Progenitor cell of endocrine pancreas (in vitro differentiated cells): ENCODE results near the gene TIE1. TPM values are rescaled to one million over a fixed set of nuclear protein-coding genes. Genes with fewer than 3 reads are reported as not detected.

ENCODE experiments used
- DNase-seq: peaks from one replicate; pipeline ENCODE4 v3.0.0; 2021; ENCODE audit warnings: low spot score; ENCODE audit not compliant: unreplicated experiment
- H3K27ac Mint-ChIP-seq: 2 replicates; pipeline ENCODE4 v1.8.0; 2021; ENCODE audit warnings: mild to moderate bottlenecking, moderate library complexity, mixed read lengths
- H3K27me3 Mint-ChIP-seq: 2 replicates; pipeline ENCODE4 v1.8.0; 2021; ENCODE audit warnings: mixed read lengths
- H3K36me3 Mint-ChIP-seq: 2 replicates; pipeline ENCODE4 v1.8.0; 2022; ENCODE audit warnings: mixed read lengths; ENCODE audit not compliant: insufficient read depth
- H3K4me1 Mint-ChIP-seq: 2 replicates; pipeline ENCODE4 v1.8.0; 2021; ENCODE audit warnings: low read depth, mixed read lengths
- H3K4me3 Mint-ChIP-seq: 2 replicates; pipeline ENCODE4 v1.8.0; 2021; ENCODE audit warnings: low read depth, mild to moderate bottlenecking, moderate library complexity, mixed read lengths
- H3K9me3 Mint-ChIP-seq: 2 replicates; pipeline ENCODE4 v1.8.0; 2021; ENCODE audit warnings: low read depth, mixed read lengths
- total RNA-seq: library from RNA; stranded (reverse); gene quantifications from 2 replicates; pipeline ENCODE4 v1.2.1, GENCODE V29; 2021
- TF ChIP-seq, protein P1 (sequence below): fragments of 200-600 bp; sonication (generic); IDR thresholded peaks from one replicate; pipeline ENCODE4 v1.5.0; 2021; ENCODE audit warnings: antibody characterized with exemption, mild to moderate bottlenecking; ENCODE audit not compliant: unreplicated experiment

The TIE1 gene
- total RNA-seq, 1 donor from 2014 or later, result 1.2 TPM

DNA sequence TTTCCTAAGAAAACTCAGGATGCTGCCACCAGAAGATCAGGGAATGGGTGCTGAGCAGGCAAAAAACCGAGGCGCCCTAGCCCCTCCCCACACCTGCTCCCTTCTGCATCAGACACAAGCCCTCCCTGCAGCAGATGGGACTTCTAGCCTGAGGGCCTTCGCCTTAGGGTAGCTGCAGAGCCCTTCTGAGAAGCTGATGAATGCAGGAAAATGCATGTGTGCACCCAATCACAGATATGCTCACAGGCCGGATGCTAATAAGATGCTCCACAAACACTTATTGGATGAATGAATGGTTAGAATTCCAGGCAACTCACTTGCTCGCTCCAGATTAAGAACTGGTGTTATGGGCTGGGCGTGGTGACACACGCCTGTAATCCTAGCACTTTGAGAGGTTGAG is 8.6 kb upstream of the TIE1 start:
- H3K36me3 Mint-ChIP-seq, result no peaks in the 10 kb centered on the region
- no peak overlapping the region for H3K4me3 Mint-ChIP-seq
- no peaks in the 10 kb centered on the region for H3K9me3 Mint-ChIP-seq
- H3K27ac Mint-ChIP-seq, result peak overlapping the region; percentile 16
- TF ChIP-seq, protein P1, sequence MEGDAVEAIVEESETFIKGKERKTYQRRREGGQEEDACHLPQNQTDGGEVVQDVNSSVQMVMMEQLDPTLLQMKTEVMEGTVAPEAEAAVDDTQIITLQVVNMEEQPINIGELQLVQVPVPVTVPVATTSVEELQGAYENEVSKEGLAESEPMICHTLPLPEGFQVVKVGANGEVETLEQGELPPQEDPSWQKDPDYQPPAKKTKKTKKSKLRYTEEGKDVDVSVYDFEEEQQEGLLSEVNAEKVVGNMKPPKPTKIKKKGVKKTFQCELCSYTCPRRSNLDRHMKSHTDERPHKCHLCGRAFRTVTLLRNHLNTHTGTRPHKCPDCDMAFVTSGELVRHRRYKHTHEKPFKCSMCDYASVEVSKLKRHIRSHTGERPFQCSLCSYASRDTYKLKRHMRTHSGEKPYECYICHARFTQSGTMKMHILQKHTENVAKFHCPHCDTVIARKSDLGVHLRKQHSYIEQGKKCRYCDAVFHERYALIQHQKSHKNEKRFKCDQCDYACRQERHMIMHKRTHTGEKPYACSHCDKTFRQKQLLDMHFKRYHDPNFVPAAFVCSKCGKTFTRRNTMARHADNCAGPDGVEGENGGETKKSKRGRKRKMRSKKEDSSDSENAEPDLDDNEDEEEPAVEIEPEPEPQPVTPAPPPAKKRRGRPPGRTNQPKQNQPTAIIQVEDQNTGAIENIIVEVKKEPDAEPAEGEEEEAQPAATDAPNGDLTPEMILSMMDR, result no peak
- H3K4me1 Mint-ChIP-seq, result peaks cover 26% of the 10 kb centered on the region
- no peaks in the 10 kb centered on the region for H3K27me3 Mint-ChIP-seq
- no peak for DNase-seq

DNA sequence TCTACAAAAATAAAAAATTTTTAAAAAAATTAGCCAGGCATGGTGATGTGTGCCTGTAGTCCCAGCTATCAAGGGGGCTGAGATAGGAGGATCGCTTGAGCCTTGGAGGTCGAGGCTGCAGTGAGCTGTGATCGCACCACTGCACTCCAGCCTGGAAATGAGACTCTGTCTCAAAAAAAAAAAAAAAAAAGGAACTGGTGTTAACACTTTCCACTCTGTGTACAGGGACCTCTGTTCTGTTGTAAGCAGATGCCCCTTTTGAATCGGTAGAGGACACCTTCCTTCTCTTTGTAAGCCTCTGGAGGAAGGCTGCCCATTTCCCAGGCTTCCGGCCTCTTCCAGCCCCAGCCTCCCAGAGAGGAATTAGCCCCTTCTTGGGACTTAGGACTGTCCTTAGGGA is 8.1 kb upstream of the TIE1 start:
- Mint-ChIP-seq H3K27ac (no peak overlapping the region), H3K27me3 (no peaks in the 10 kb centered on the region), H3K4me1 (peaks cover 23% of the 10 kb centered on the region), H3K36me3 (no peaks in the 10 kb centered on the region), H3K4me3 (no peak overlapping the region), H3K9me3 (no peaks in the 10 kb centered on the region)
- TF ChIP-seq, protein P1, result no peak
- no peak for DNase-seq

DNA sequence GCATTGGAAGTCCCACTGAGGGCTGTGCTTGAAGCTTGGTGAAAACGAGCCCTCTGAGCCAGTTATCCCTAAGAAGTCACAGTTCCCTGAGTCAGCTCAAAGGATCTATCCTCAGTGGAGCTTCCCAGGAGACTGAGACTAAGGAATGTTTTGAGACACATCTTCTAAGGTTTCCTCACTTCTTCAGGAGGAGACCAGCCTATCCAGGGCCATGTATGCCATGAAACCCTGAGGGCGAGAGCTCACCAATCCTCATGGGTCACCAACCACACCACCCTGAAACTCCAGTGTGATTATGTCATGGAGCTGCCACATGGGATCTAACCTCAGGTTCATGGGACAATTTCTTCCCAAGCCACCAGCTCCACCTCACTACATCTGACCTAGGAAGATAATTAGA is 7.6 kb upstream of the TIE1 start:
- TF ChIP-seq, protein P1, result no peak
- no peaks in the 10 kb centered on the region for H3K9me3 Mint-ChIP-seq
- H3K36me3 Mint-ChIP-seq, result no peaks in the 10 kb centered on the region
- DNase-seq, result no peak
- H3K4me3 Mint-ChIP-seq, result no peak overlapping the region
- peaks cover 22% of the 10 kb centered on the region for H3K4me1 Mint-ChIP-seq
- H3K27me3 Mint-ChIP-seq, result no peaks in the 10 kb centered on the region
- peak overlapping the region; percentile 33 for H3K27ac Mint-ChIP-seq

DNA sequence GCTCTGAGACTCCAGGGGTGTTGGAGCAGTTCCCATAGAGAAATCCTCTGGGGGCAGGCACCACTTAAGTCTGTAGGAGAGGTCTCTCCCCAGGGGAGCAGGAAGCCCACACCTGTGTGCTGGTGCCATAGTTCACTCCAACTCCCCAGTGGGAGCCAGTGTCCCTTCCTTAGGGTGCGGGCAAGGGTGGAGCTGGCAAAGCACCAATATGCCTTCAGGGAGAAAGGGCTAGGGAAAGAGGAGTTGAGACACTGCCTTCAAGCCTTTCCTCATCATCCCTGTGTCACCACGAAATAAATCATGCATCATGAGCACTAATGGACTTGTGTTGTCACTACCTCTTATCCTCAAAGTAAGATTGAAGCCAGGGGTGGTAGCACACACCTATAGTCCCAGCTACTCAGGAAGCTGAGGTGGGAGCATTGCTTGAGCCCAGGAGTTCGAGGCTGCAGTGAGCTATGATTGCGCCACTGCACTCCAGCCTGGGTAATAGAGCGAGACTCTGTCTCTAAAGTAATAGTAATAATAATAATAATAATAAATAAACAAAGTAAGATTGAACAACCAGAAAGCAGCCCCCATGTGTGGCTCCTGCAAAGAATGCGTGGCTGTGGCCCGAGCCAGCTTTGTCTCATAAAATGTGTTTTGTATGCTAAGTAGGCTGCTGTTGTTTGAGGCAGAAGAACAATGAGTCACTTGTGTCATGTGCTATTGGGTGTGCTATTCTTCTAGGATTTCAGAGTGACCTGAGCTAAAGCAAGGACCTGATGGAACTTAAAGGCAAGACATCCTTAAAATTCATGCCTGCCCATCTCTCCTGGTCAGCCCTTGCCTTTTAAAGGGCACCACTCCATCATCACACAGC is 6.7 kb upstream of the TIE1 start:
- TF ChIP-seq, protein P1, result no peak
- Mint-ChIP-seq H3K4me3 (no peak overlapping the region), H3K36me3 (no peaks in the 10 kb centered on the region), H3K27me3 (no peaks in the 10 kb centered on the region), H3K27ac (no peak overlapping the region), H3K4me1 (peaks cover 22% of the 10 kb centered on the region), H3K9me3 (no peaks in the 10 kb centered on the region)
- DNase-seq, result no peak

DNA sequence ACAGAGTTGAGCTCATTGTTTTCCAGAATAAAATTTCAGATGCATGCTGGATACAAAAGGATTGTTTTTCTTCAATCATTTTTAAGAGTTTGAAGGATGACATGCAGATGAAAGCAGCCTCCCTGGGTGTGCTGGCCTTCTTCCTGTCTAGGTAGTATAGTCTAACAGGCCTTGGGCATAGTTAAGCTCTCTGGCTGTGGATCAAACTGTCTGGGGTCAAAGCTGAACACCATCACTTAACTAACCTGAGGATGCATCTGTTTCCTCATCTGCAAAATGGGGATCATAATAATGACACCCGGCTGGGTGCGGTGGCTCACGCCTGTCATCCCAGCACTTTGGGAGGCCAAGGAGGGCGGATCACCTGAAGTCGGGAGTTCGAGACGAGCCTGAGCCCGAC is 6.0 kb upstream of the TIE1 start:
- Mint-ChIP-seq H3K9me3 (no peaks in the 10 kb centered on the region), H3K4me3 (no peak overlapping the region), H3K4me1 (peaks cover 22% of the 10 kb centered on the region), H3K27me3 (no peaks in the 10 kb centered on the region), H3K36me3 (no peaks in the 10 kb centered on the region), H3K27ac (no peak overlapping the region)
- TF ChIP-seq, protein P1, result no peak
- no peak for DNase-seq
